Measurements from ENCODE around the gene CPE.

DNA sequence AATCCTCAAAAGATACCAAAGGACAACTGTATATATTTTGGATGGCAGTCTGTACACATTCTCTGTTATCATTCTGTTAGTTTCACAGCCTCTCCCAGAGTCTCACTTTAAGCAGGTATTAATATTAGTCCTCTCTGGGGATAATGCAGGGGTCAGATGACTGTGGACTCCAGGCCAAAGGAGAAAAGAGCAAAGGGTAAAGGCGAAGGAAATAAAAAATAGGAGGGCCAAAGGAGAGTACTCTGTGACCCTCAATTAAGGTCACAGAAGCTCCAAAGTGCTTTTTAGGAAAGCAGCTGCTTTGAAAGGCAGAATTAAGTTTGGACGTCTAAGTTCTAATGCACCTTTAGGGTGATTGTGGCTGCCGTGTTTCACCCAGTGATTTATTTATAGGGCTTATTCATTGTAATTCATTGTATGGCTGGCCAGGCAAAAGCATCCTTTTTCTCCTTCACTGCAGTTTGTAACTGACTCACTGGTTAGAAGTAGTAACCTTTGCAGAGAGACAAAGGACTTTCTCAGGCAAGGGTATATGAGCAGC lies 43.6 kb upstream of the CPE start:
- TF ChIP-seq, protein P1, sequence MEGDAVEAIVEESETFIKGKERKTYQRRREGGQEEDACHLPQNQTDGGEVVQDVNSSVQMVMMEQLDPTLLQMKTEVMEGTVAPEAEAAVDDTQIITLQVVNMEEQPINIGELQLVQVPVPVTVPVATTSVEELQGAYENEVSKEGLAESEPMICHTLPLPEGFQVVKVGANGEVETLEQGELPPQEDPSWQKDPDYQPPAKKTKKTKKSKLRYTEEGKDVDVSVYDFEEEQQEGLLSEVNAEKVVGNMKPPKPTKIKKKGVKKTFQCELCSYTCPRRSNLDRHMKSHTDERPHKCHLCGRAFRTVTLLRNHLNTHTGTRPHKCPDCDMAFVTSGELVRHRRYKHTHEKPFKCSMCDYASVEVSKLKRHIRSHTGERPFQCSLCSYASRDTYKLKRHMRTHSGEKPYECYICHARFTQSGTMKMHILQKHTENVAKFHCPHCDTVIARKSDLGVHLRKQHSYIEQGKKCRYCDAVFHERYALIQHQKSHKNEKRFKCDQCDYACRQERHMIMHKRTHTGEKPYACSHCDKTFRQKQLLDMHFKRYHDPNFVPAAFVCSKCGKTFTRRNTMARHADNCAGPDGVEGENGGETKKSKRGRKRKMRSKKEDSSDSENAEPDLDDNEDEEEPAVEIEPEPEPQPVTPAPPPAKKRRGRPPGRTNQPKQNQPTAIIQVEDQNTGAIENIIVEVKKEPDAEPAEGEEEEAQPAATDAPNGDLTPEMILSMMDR (IDR thresholded peaks at IDR 0.05; ENCODE audit: insufficient read depth, low read length) = no peak
- no peak for TF ChIP-seq POLR2AphosphoS5 (IDR thresholded peaks at IDR 0.05; ENCODE audit: low read depth)

All from HL-60 (cell line).